Large intestine (tissue), 3 donors: ENCODE results near the gene FEM1C. TPM values are rescaled to one million over a fixed set of nuclear protein-coding genes. Genes with fewer than 3 reads are reported as not detected.

Source experiments
- DNase-seq, 2 donors: peaks; one replicate each; pipeline versions ENCODE4 v3.0.0 to v3.0.0-alpha.2; 2013
- H3K27ac ChIP-seq: one replicate; pipeline ENCODE4 v1.5.1; 2013; ENCODE audit warnings: low read length
- H3K27me3 ChIP-seq: 2 replicates; pipeline ENCODE4 v1.6.1; 2013; ENCODE audit warnings: low read length; ENCODE audit not compliant: control insufficient read depth, insufficient read depth
- H3K36me3 ChIP-seq: 2 replicates; pipeline ENCODE4 v1.6.1; 2013; ENCODE audit warnings: low read length; ENCODE audit not compliant: control insufficient read depth, insufficient read depth
- H3K4me1 ChIP-seq: one replicate; pipeline ENCODE4 v1.6.1; 2013; ENCODE audit warnings: low read length; ENCODE audit not compliant: control insufficient read depth, insufficient read depth
- H3K4me3 ChIP-seq: one replicate; pipeline ENCODE4 v1.5.1; 2013; ENCODE audit warnings: low read length
- H3K9me3 ChIP-seq: one replicate; pipeline ENCODE4 v1.6.1; 2013; ENCODE audit warnings: mild to moderate bottlenecking, low read depth, low read length, moderate library complexity; ENCODE audit not compliant: control insufficient read depth
- WGBS: methylation state at CpG from one replicate; pipeline ENCODE4 v1.1.5; 2013; ENCODE audit warnings: low lambda C conversion rate; ENCODE audit not compliant: insufficient coverage; 5-methylcytosine and 5-hydroxymethylcytosine counted together
- polyA plus RNA-seq: library from polyadenylated mRNA; unstranded; fragments of 120-200 nt; gene quantifications from one replicate; pipeline ENCODE4 v1.2.1, GENCODE V29; 2013

Gene FEM1C
- polyA plus RNA-seq, 1 donor, result 17.3 TPM

GRCh38 chr5:115526604-115527003, 18.0 kb downstream of the FEM1C start:
- Histone ChIP-seq H3K4me3 (no peak overlapping the region), H3K36me3 (peaks cover 20% of the 10 kb centered on the region)
- WGBS, result 58% methylated on average over 2 of the region's 2 CpGs

GRCh38 chr5:115524199-115524847, 20.3 kb downstream of the FEM1C start:
- H3K36me3 ChIP-seq, result peaks cover 20% of the 10 kb centered on the region
- H3K4me3 ChIP-seq, result no peak overlapping the region
- no peak for DNase-seq
- H3K27me3 ChIP-seq, result no peaks in the 10 kb centered on the region
- no peak overlapping the region for H3K27ac ChIP-seq
- H3K4me1 ChIP-seq, result no peaks in the 10 kb centered on the region
- H3K9me3 ChIP-seq, result no peaks in the 10 kb centered on the region
- no CpG with 5 or more reads among the region's 6 CpGs for WGBS

More at GRCh38 chr5:115526604-115527003, 18.0 kb downstream of the FEM1C start:
- Histone ChIP-seq H3K27ac (no peak overlapping the region), H3K4me1 (no peaks in the 10 kb centered on the region), H3K27me3 (no peaks in the 10 kb centered on the region), H3K9me3 (no peaks in the 10 kb centered on the region)
- DNase-seq, result no peak

GRCh38 chr5:115522832-115523403, 21.7 kb downstream of the FEM1C start:
- Histone ChIP-seq H3K36me3 (peaks cover 17% of the 10 kb centered on the region), H3K27ac (peak overlapping the region; percentile 37), H3K4me3 (no peak overlapping the region), H3K9me3 (no peaks in the 10 kb centered on the region), H3K4me1 (no peaks in the 10 kb centered on the region), H3K27me3 (no peaks in the 10 kb centered on the region)
- DNase-seq, result peak; percentile 15 to 64

- H3K4me1 ChIP-seq, result no peaks in the 10 kb centered on the region
- peaks cover 12% of the 10 kb centered on the region for H3K36me3 ChIP-seq
- H3K27me3 ChIP-seq, result no peaks in the 10 kb centered on the region
- H3K9me3 ChIP-seq, result no peaks in the 10 kb centered on the region
- WGBS, result 100% methylated on average over 2 of the region's 2 CpGs
- H3K4me3 ChIP-seq, result no peak overlapping the region
- DNase-seq, result no peak
- H3K27ac ChIP-seq, result no peak overlapping the region
Observed at GRCh38 chr5:115520191-115520590, 24.4 kb downstream of the FEM1C start.

GRCh38 chr5:115516372-115516771, 28.2 kb downstream of the FEM1C start:
- WGBS, result no CpG with 5 or more reads among the region's 1 CpG
- no peaks in the 10 kb centered on the region for H3K9me3 ChIP-seq
- no peaks in the 10 kb centered on the region for H3K36me3 ChIP-seq
- H3K27me3 ChIP-seq, result no peaks in the 10 kb centered on the region
- H3K4me3 ChIP-seq, result no peak overlapping the region
- H3K4me1 ChIP-seq, result no peaks in the 10 kb centered on the region
- DNase-seq, result no peak
- no peak overlapping the region for H3K27ac ChIP-seq

GRCh38 chr5:115514220-115514619, 30.4 kb downstream of the FEM1C start:
- Histone ChIP-seq H3K36me3 (no peaks in the 10 kb centered on the region), H3K9me3 (no peaks in the 10 kb centered on the region), H3K27ac (no peak overlapping the region), H3K4me3 (no peak overlapping the region), H3K4me1 (no peaks in the 10 kb centered on the region), H3K27me3 (no peaks in the 10 kb centered on the region)
- DNase-seq, result no peak
- WGBS, result 92% methylated on average over 2 of the region's 5 CpGs

GRCh38 chr5:115511632-115512031, 32.9 kb downstream of the FEM1C start:
- no peaks in the 10 kb centered on the region for H3K4me1 ChIP-seq
- no peak overlapping the region for H3K27ac ChIP-seq
- H3K27me3 ChIP-seq, result no peaks in the 10 kb centered on the region
- H3K4me3 ChIP-seq, result no peak overlapping the region
- no peak for DNase-seq
- no peaks in the 10 kb centered on the region for H3K36me3 ChIP-seq
- WGBS, result 92% methylated on average over 2 of the region's 3 CpGs
- no peaks in the 10 kb centered on the region for H3K9me3 ChIP-seq

GRCh38 chr5:115510145-115510645, 34.4 kb downstream of the FEM1C start:
- no peak for DNase-seq
- no peaks in the 10 kb centered on the region for H3K9me3 ChIP-seq
- no peak overlapping the region for H3K27ac ChIP-seq
- H3K27me3 ChIP-seq, result no peaks in the 10 kb centered on the region
- H3K4me3 ChIP-seq, result no peak overlapping the region
- 0% methylated on average over 1 of the region's 1 CpG for WGBS
- H3K4me1 ChIP-seq, result no peaks in the 10 kb centered on the region
- H3K36me3 ChIP-seq, result no peaks in the 10 kb centered on the region

GRCh38 chr5:115509547-115509946, 35.0 kb downstream of the FEM1C start:
- 100% methylated on average over 2 of the region's 2 CpGs for WGBS
- Histone ChIP-seq H3K4me3 (no peak overlapping the region), H3K36me3 (no peaks in the 10 kb centered on the region), H3K9me3 (no peaks in the 10 kb centered on the region), H3K4me1 (no peaks in the 10 kb centered on the region), H3K27me3 (no peaks in the 10 kb centered on the region), H3K27ac (no peak overlapping the region)
- no peak for DNase-seq

- H3K36me3 ChIP-seq, result no peaks in the 10 kb centered on the region
- no peaks in the 10 kb centered on the region for H3K4me1 ChIP-seq
- H3K27me3 ChIP-seq, result no peaks in the 10 kb centered on the region
- H3K9me3 ChIP-seq, result peaks cover 2% of the 10 kb centered on the region
- H3K27ac ChIP-seq, result no peak overlapping the region
- WGBS, result no CpG with 5 or more reads among the region's 2 CpGs
- no peak overlapping the region for H3K4me3 ChIP-seq
- peak in 1 of 2 donors; percentile 8 for DNase-seq
Observed at GRCh38 chr5:115507681-115508080, 36.9 kb downstream of the FEM1C start.

- H3K4me1 ChIP-seq, result no peaks in the 10 kb centered on the region
- no peaks in the 10 kb centered on the region for H3K27me3 ChIP-seq
- peaks cover 2% of the 10 kb centered on the region for H3K9me3 ChIP-seq
- H3K36me3 ChIP-seq, result no peaks in the 10 kb centered on the region
- no peak for DNase-seq
- H3K27ac ChIP-seq, result no peak overlapping the region
- 100% methylated on average over 1 of the region's 1 CpG for WGBS
- no peak overlapping the region for H3K4me3 ChIP-seq
Observed at GRCh38 chr5:115503420-115503819, 41.2 kb downstream of the FEM1C start.
